Measurements from ENCODE around the gene PIEZO2.
"Not testable (repeated sequence)": the region's sequence is repeated elsewhere in the genome, so short reads cannot be mapped to it uniquely, and the experiment has no call there.

Gene PIEZO2

GRCh38 chr18:11176481-11176881 is 27.1 kb upstream of the PIEZO2 start:
- DNase-seq (ENCODE audit: low spot score): no peak
- TF ChIP-seq CTCF (IDR thresholded peaks at IDR 0.05; ENCODE audit: extremely low read depth, insufficient read depth, missing control alignments): no peak
- in situ Hi-C loops (cut with MboI; ENCODE audit: low pct_unique_long_range_greater_than_20kb, low sequenced_read_pairs, unreplicated experiment): loop anchor here (25.0 kb wide), 1 partner anchor 111 kb away; no protein-coding TSS in a partner anchor

GRCh38 chr18:11175266-11175979 is 26.1 kb upstream of the PIEZO2 start:
- no peak for TF ChIP-seq CTCF (IDR thresholded peaks at IDR 0.05; ENCODE audit: extremely low read depth, insufficient read depth, missing control alignments)
- no peak for DNase-seq (ENCODE audit: low spot score)
- in situ Hi-C loops (cut with MboI; ENCODE audit: low pct_unique_long_range_greater_than_20kb, low sequenced_read_pairs, unreplicated experiment): loop anchor here (25.0 kb wide), 1 partner anchor 112 kb away; no protein-coding TSS in a partner anchor

GRCh38 chr18:11174179-11174578 is 24.8 kb upstream of the PIEZO2 start:
- DNase-seq (ENCODE audit: low spot score); in situ Hi-C loops (cut with MboI; ENCODE audit: low pct_unique_long_range_greater_than_20kb, low sequenced_read_pairs, unreplicated experiment): not testable (repeated sequence)

- in situ Hi-C loops (cut with MboI; ENCODE audit: low pct_unique_long_range_greater_than_20kb, low sequenced_read_pairs, unreplicated experiment): no loop called here
- DNase-seq (ENCODE audit: low spot score): no peak
- TF ChIP-seq CTCF (IDR thresholded peaks at IDR 0.05; ENCODE audit: extremely low read depth, insufficient read depth, missing control alignments): no peak
Measured at GRCh38 chr18:11167778-11168177, 18.4 kb upstream of the PIEZO2 start.

- TF ChIP-seq CTCF (IDR thresholded peaks at IDR 0.05; ENCODE audit: extremely low read depth, insufficient read depth, missing control alignments): no peak
- in situ Hi-C loops (cut with MboI; ENCODE audit: low pct_unique_long_range_greater_than_20kb, low sequenced_read_pairs, unreplicated experiment): no loop called here
- no peak for DNase-seq (ENCODE audit: low spot score)
Measured at GRCh38 chr18:11165952-11166351, 16.6 kb upstream of the PIEZO2 start.

GRCh38 chr18:11165138-11165537 is 15.8 kb upstream of the PIEZO2 start:
- DNase-seq (ENCODE audit: low spot score): no peak
- TF ChIP-seq CTCF (IDR thresholded peaks at IDR 0.05; ENCODE audit: extremely low read depth, insufficient read depth, missing control alignments): no peak
- in situ Hi-C loops (cut with MboI; ENCODE audit: low pct_unique_long_range_greater_than_20kb, low sequenced_read_pairs, unreplicated experiment): no loop called here

GRCh38 chr18:11163665-11164064 is 14.3 kb upstream of the PIEZO2 start:
- peak; percentile 75 for TF ChIP-seq CTCF (IDR thresholded peaks at IDR 0.05; ENCODE audit: extremely low read depth, insufficient read depth, missing control alignments)
- DNase-seq (ENCODE audit: low spot score): no peak
- in situ Hi-C loops (cut with MboI; ENCODE audit: low pct_unique_long_range_greater_than_20kb, low sequenced_read_pairs, unreplicated experiment): no loop called here

Data from GM13977 (cell line).